GM19328 (cell line): ENCODE measurements around the gene TCF4.

ENCODE experiments used
- ATAC-seq: cut with Tn5 transposase; IDR thresholded peaks from one replicate; pipeline ENCODE4 v1.9.1; 2021; ENCODE audit warnings: mild to moderate bottlenecking, moderate library complexity; ENCODE audit not compliant: unreplicated experiment

The TCF4 gene

GRCh38 chr18:55336438-55337100 lies 251.4 kb downstream of the TCF4 start:
- ATAC-seq, result no peak

GRCh38 chr18:55334875-55335274 lies 253.1 kb downstream of the TCF4 start:
- ATAC-seq, result no peak

DNA sequence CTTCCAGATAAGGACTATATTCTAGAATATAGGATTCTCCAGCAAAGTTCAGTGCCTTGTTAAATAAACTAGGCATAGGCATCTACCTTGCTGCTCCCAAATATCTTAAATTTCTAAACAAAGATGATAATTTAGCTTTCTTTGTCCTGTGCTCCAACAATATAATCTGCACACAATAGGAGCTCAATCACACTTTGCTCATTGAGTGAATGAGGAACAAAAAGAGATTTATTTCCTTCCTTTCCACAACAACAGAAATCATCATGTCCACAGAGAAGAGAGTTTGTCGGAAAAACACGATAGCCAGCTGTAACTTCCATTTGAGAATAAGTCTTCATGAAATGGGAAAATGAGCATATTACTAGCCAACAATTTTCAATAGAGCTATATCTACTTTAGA lies 256.7 kb downstream of the TCF4 start:
- no peak for ATAC-seq

- ATAC-seq, result no peak
These were observed 259.7 kb downstream of the TCF4 start for GRCh38 chr18:55328301-55328700.

GRCh38 chr18:55327454-55327853 lies 260.5 kb downstream of the TCF4 start:
- ATAC-seq, result no peak

DNA sequence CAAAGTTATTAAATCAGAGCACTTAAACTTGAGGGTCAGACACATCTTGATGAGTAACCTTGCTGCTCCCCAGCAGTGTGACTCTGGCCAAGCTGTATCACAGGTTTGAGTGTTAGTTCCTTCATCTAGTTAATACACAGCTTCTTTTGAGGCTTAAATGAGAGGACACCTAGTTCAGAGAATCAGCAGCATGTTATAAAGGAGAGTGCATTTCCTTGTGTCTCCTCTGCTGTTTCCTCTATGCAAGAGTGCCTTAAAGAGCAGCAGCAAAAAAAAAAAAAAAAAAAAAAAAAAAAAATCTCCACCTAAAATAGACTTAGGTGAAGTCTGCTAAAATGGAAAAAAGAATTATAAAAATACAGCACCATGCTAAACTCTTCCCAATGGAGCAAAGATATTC lies 261.9 kb downstream of the TCF4 start:
- no peak for ATAC-seq

DNA sequence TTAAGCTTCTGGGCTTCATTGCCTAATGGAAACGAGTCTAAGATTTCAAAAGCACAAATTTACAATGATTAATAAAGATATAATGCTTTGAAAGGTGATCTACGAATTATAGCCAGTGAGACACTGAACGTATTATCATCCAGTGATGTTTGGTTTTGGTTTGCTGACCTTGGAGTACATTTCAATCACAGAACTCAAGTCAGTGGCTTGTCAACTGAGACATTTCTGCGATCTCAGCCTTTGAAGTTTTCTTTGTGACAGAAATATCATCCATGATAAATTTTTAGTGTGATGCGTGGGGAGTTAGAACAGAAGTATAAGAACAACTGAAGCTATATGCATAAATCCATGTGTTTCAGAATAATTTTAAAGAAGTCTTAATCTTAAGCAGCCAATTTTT lies 263.8 kb downstream of the TCF4 start:
- ATAC-seq, result no peak

DNA sequence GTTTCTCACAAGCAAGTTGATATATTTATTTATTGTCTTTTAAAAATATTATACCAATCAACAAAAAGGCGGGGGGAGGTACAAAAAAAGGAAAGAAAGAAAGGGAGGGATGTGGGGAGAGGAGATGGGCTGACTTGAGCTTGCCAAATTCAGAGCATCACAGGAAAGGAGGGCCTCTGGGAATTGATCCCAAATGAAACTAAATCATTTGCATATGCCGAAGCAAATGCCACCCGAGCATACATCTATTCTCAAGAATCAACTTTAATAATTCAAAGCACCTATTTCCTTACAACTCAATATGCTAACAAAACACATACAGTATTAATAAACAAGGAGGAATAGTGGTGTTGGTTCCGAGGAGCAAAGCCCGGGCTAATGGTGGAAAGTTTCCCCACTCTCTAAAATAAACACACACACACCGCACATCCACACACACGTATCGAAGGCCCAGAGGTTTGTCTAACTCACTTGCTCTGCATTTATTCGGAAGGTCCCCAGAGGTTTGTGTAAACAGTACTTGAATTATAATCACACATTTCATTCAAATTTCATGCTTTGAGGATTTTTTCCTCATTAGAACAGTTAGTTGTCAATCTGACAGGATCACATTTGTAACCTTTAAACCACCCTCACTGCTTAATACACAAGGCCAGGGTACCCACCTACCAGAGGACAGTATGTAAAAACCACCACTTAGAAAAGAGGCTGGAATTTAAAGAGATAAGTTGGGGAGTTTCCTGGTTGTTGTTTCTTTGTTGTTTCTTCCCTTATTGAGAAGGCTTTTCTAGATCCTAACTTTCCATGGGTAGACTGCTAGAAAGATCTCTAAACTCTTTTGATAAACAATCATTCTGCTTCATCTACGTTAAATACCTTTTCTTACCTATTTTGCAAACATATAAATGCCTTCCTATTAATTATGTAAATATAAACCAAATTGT lies 264.7 kb downstream of the TCF4 start:
- no peak for ATAC-seq

DNA sequence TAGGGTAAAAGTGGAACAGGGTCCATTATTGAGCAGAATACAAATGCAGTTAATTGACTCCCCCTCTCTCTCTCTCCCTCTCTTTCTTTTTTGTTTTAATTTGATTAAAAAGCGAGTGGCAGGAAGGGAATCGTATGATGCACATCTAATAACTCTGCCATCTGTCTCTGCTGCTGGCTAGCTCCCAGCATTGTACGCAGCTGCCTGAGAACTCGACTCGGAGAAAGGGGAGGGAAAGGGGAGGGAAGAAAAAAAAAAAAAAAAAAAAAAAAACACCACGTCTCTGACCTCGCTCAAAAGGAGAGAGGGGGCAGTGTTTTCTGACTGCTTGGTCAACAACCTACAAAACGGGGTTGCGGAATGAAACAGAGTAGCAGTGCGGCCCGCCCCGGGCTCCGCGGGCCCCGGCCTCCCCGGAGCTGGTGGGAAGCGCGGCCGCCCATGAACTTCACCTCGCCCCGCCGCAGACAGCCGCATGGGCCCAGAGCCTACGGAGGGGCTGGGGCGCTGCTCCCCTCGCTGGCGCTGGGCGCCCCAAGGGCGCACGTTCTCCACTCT lies 265.7 kb downstream of the TCF4 start:
- peak; percentile 42 for ATAC-seq

DNA sequence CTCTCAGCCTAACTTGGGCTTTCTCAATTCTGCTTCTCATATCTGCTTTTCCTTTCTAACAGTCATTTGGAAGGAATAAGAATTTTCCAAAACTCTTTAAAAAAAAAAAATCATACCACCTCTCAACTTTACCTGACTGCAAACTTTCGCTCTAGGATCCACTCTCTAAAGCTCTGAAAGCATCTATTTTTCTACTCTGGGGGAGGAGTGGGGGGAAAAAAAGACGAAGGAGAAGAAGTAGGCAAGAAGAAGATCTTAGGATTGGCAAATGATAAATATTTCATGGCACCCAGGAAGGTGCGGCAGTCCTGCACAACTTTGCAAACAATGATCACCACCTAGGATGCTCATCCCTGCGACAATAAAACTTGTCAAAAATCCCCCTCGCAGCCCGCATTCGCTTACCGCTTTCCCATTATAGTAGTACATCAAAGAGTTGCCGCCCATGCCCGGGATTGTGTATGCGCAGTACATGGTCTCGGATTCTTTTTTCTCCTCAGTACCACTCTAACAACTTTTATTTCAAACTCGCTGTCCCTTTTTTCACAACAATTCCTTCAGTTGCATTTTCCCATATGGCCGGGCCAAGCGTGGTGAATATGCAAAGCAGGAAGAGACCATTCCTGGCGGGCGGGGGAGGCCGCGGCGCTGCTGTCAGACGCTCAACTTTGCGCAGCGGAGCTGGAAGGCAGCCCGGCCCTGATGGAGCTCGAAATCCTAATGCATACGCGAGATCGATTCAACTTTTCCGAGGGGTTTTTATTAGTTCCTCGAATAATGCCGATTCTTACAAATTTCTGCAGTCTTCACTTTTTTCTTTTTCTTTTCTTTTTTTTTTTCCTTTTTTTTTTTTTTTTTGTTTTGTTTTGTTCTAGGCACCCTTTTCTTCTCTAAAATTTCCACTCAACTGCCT lies 266.5 kb downstream of the TCF4 start:
- peak; percentile 61 for ATAC-seq

DNA sequence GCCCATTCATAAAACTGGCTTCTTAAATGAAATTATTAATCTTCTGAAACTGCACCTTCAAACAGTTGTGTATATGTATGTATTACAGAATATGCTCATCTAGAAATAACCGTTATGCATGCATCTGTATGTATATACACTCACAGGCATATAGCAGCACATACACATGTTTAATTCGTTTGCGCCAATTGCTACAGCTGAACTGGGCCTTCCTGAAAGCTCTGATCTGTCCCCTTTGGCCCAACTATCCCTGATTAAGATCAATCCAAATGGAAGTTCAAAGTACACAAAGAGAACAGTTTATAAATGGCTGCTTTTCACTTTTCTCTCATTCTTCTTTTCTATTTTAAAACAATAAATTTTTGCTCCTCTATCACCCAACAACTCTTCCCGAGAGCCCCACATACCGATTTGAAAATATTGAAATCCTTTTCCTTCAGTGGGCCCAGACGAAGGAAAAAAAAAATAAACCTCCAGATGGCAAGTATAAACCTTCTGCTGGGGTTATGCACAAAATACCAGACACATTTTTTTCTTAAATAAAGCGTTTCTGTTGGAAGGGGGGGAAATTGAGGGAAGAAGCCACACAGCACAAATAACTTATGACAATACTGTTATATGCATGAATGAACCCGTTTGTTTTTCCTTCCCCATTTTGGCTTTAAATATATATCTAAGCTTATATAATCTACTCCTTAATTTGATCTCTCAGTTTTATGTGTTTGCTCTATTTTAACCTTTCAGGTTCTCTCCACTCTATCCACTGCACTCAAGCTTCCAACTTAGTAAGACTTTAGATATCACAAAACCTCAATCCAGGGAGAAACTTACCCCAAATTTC lies 267.3 kb downstream of the TCF4 start:
- no peak for ATAC-seq

DNA sequence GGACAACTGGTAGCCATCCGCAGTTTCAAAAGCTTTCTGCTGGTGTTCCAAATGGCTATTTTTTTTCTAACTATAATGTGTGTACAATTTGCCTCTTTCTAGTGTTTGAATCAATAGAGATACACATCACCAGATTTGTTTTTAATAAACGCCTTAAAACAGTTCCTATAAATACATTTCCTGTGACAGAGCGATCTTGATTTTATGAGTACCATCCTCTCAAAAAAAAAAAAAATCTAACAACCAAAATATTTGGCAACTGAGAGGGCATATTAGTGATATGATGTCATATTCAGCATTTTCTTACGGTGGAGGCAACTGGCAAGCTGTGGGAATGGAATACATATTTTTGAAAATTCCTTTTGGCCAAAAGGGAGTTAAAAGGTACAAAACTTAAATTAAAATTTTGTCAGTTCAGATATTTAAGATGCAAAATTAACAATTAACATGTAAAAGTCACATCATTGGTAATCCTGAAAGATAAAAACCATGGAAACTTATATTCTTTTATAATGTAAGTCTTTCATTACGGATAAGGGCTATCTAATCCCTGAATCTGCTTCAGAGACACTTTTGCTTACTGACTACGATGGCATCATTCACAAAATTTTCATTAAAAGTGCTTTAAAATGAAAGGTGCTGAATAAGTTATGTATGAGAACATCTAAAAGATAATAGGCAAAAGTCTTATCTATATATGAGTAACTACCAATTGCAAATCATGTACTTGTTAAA lies 268.4 kb downstream of the TCF4 start:
- ATAC-seq, result no peak

GRCh38 chr18:55318951-55319441 lies 269.0 kb downstream of the TCF4 start:
- no peak for ATAC-seq

- ATAC-seq, result no peak
These were observed 270.1 kb downstream of the TCF4 start for GRCh38 chr18:55317864-55318263.

DNA sequence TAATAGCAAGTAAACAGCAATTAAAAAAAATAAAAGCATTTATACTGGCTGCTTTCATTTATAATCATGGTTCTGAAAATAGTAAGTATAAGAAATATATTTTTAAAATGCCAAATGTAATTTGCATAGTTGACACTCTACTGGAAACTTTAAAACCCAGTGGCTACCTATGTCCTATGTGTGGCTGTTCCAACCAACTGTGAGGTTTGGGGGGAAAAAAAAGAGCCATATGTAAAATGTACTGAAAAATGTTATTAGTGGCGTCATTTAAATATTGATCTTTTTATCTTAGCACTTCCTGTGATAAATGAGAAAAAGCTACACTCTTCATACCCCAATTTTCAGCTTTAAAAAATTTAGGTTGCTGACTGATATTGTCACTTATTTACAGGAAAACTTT lies 270.7 kb downstream of the TCF4 start:
- ATAC-seq, result no peak

- no peak for ATAC-seq
These were observed 271.4 kb downstream of the TCF4 start for GRCh38 chr18:55316486-55317184.

DNA sequence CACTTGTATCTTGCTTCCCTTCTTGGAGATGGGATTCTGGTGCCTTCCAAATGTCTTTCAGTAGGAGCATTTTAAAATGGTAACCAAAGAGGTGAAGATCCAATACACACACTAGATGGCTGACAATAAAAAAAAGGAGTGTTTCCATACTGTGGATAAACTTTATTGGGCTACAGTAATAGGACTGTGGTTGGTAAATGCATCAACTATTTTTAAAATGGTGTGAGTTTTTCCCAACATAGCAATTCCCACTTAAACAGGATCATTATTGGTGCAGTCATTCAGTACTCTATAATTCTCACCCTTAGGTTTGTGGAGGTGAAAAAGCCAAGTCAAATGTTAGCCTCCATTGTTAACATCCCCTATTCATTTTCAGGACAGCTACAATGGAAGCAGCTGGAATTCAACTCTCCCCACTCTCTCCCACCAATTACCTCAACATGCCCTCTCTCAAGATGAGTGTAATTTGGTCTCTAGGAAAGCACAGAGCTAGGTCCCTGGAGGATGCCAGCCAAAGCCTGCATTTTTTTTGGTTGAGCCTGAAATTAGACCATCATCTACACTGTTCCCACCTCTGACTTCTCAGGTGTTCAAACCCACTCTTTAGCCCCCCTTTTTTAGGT lies 273.3 kb downstream of the TCF4 start:
- ATAC-seq, result no peak

DNA sequence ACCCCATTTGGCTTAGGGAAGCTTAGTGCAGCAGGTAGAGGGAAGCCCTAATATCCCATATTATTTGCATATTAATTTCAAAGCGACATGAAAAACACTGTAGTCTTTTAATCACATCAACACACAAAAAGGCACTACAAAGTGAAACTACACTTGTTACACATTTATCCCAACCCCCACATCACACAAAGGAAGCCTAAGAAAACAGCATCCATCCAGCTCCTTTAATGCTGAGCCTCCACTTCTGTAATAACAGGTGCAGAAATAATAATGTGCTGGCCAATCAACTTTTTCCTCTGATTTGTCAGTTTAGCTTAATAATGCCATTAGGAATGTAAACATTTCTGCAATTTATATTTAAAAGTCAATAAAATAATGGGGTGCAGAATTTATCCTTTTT lies 274.0 kb downstream of the TCF4 start:
- no peak for ATAC-seq
